ENCODE results near the gene MISFA.
"Not testable (repeated sequence)": the region's sequence is repeated elsewhere in the genome, so short reads cannot be mapped to it uniquely, and the experiment has no call there.

The MISFA gene

DNA sequence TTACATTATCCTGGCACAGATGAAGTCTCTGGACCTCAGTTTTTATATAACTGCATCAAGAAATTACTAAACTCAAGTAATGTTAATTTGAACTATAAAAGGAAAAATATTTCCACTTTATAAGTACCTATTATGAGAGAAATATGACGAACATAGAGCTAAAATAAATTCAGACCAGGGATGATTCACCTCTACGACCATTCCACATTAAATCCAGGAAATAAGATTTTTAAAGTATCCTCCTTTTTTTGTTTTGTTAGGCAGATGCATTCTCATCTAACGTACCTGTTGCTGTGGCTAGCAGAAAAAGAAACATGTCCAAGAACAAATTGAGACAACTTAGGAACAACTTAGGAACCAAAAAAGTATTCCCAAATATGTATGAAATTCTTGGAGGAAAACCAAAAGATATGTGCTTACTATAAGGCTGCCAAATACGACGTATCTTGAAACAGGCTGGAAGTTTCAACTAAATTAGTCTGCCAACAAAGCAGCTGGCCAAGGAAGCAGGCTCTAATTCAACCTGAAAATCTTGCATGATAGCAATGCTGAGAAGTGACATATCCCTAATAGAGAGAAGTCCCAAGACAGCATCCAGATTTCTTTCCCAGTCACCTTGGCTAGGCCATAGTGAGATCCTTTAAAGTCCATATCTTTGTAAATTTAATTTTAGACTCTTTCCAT lies 18.9 kb downstream of the MISFA start:
- DNase-seq (ENCODE audit: low spot score), result no peak

DNA sequence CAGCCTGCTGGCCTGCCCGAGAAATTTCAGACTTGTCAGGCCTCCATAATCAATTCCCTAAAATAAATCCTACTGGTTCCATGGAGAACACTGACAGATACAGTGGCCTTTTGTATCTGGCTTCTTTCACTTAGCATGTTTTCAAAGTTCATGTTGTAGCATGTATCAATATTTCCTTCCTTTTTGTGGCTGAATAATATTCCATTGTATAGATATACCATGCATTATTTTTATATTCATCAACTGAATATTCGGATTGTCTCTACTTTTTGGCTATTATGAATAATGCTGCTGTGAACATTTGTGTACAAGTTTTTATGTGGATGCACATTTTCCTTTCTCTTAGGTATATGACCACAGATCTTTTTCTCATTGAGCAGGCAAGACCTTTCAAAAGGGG lies 24.1 kb downstream of the MISFA start:
- DNase-seq (ENCODE audit: low spot score), result no peak

DNA sequence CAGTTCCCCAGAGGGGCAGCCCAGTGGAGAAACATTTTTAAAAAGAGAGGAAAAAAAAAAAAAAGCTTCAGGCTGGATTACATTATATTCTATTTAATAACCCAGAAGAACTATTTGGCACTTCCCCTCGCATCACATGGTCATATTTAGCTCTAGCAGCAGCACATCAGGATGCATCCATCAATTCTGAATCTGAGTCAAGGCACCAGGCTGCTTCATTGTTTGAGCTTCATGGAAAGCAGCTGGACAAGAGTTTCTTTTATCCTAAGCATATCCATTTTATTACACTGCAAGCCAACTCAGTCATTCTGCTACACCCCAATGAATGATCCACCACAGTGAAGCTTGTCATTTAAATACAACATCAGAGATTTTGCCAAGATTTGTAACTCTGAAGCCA lies 24.6 kb downstream of the MISFA start:
- no peak for DNase-seq (ENCODE audit: low spot score)

DNA sequence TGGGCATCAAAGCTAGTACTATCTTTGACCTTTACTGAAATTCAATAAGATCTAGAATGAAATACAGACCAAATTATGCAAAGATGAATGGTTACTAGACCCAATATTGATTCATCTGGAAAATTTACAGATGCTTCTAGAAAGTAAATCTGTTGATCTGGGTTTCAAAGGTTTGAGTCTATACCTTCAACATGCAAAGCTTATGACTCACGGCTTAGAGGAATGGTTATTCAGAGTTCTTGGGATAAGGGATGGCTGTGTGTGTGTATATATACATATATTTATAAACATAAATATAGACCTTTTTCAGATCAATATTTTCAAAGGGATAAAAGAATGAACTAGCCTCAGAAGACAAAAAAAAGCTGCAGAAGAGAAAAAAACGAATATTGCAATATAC lies 33.3 kb downstream of the MISFA start:
- DNase-seq (ENCODE audit: low spot score), result no peak

DNA sequence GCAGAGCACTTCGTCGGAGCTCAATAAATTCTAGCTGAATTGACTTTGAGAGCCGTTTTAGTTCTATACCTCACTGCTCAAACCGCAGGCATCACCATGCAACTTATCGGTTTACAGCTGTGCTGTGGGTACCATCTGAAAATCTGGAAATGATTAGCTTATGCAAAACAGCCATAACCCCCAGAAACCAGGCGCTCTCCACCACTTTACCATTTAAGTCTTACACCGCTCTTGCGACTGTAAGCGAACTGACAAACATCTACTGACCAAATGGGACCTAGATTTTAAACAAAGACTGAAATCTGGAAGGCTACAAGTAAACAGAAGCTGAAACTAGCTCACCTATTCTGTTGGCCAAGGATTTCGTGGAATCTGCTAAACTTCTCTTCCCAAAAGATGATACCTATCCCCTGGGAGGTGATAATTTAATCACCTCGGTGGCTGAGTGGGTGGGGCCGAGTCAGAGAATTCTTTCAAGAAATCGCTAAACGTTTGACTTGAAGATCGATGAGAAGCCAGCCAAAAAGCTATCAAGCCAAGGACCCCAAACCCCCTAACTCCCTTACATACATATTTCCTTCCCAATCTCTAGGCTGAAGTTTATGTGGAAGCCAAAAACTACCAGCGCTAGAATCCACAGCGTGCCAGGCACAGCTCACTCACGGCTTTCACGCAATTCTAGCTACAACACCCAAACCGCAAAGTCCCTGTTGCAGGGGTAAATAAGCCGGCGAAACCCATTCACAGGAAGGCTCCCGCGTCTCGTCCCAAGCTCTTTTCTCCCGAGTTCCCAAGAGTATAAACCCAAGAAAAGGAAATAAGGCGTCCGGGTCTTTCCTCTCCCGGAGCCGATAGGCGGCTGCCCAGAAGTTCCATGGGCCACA lies 33.9 kb downstream of the MISFA start:
- DNase-seq (ENCODE audit: low spot score), result peak; percentile 76

DNA sequence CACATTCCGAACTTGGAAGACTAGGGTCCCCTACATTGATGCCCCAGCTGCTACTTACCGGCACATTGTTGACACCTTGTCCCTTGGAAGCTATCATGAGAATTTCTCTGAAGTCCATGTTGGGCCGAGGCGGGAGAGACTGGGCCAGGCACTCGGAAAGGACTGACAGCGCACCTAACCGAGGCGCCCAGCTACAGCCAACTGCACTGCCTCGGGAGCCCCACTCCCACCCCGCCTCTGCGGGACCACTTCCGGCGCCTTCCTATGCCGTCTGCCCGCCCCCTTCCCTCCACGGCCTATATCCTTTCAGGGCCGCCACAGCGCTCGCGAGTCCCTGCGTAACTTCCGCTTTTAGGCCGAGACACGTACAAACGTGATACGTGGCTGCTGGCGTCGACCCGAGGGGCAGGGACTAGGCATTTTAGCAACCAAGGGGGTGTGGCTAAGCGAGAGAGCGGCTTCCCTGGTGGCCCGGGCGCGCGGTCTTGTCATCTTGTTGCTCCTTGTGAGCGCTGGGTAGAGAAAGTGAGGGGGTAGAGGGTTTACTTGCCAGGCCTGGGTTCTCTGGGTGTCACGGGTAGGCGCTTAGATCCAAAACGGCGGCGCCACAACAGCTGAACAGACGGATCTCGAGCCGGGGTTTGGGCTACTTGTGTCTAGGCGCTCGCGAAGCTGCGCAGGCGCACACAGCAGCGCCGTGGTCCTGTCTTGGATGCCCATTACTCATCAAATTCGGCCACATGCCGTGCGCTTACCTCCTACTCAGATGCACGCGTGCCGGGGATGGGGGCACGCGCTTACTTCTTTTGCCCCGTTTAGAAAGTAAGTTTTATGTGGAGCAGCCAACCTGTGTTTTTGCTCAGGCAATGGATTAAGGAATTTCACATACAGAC lies 34.8 kb downstream of the MISFA start, which contains the start of gene SPTY2D1:
Gene SPTY2D1, minus strand, starts transcription at position 203 of the 893 bp plus-strand sequence. Its CDS starts 85 bp downstream, at position 118.
- DNase-seq (ENCODE audit: low spot score), result peak; percentile 99

DNA sequence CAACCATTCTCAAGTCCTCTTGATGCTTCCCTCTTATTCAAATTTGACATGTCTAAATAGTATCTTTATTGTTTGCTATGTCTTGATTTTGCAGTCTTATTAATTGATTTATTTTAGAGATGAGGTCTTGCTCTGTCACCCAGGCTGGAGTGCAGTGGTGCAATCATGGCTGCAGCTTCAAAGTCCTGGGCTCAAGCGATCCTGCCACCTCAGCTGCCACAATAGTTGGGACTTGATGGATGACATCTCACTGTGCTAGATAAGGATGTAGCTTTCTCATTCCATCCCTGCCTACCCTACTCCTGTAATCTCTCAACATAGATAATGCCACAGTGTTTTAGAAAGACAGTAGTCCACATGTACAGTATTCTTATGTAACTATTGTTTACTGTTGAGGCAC lies 42.1 kb downstream of the MISFA start:
- no peak for DNase-seq (ENCODE audit: low spot score)

DNA sequence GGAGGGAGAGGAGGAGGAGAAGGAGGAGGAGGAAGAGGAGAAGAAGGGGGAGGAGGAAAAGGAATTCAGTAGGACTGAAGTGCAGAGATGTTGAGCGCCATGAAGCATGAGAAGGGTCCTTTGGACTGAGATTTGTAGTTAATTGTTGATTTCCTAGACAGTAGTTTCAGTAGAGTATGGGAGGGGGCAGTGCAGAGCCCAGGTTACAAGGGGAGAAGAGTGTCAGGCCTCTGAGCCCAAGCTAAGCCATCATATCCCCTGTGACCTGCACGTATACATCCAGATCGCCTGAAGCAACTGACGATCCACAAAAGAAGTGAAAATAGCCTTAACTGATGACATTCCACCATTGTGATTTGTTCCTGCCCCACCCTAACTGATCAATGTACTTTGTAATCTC lies 43.4 kb downstream of the MISFA start:
- DNase-seq (ENCODE audit: low spot score), result not testable (repeated sequence)

DNA sequence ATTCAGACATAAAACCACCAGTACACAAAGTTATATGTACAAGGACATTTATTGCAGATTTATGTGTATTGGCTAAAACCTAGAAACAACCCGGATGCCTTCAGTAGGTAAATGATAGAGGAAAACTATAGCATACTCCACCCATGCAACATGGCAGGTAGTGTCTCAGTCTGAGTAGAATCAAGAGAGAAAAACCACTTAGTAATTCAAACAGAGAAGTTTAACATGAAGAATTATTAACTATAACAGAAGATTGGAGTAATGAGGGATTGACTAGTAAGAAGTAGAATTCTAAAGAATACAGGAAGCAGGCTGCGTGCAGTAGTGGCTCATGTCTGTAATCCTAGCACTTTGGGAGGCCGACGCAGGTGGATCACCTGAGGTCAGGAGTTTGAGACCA lies 50.8 kb downstream of the MISFA start:
- no peak for DNase-seq (ENCODE audit: low spot score)

DNA sequence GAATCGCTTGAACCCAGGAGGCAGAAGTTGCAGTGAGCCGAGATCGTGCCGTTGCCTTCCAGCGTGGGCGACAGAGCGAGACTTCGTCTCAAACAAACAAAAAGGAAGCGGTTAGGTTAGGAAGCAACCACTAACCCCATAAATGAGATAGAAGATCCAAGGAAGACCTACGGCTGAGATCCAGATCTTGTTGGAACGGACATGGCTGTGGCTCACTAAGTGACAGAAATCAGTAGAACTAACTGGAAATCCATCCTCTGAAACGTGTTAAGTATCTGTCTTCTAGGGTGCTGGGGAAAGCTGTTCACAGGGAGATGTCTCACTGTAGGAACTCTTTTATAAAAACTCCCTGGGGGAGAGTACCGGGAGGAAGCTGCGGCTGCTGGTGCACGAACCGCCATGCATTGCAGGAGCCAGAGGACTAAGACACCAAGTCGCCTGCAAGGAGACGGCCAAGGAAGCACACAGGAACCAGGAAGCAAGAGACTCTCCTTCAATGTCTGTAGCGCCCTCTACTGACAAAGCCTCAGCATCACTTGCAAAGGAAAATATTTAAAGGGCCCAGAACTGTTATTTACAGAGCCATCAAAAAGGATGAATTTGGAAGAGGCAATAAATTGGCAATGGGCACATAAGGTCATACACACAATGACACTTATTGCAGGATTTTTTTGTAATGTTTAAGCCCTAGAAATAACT lies 51.4 kb downstream of the MISFA start:
- peak; percentile 73 for DNase-seq (ENCODE audit: low spot score)

Measured in activated CD4-positive, alpha-beta T cell treated with anti-CD3 and anti-CD28 coated beads, Interleukin-2, Interleukin-4, amounts not matched to agents 100 ng/mL and 50 ng/mL, durations not matched to agents 16 hours and 8 hours (primary cell).